IMR-90 (cell line): ENCODE data around the gene ARV1. TPM values are rescaled to one million over a fixed set of nuclear protein-coding genes. Genes with fewer than 3 reads are reported as not detected.

ENCODE experiments used
- ATAC-seq: fragments of 200-7000 bp; cut with Tn5 transposase; 2 replicates; pipeline ENCODE4 v1.9.1; 2020; ENCODE audit warnings: low read depth, mild to moderate bottlenecking, moderate library complexity
- BruUV-seq: library from RNA; stranded (reverse); fragments of 400-500 nt; replicated peaks from 2 replicates; lab custom pipeline; 2021; lab: Mats Ljungman, UMichigan
- CTCF ChIA-PET: fragments of 300-600 bp; formaldehyde crosslinking; extraction: SDS; loops from one replicate; lab custom pipeline; 2021; ENCODE audit warnings: antibody characterized with exemption; lab: Yijun Ruan, JAX
- POLR2A ChIA-PET: fragments of 300-600 bp; sonication (Branson Sonifier 250); formaldehyde crosslinking; loops from one replicate; lab custom pipeline; 2022; ENCODE audit warnings: antibody characterized with exemption; ENCODE audit not compliant: unreplicated experiment; lab: Charles Lee
- DNase-seq: peaks from one replicate; pipeline ENCODE4 v3.0.0; 2013
- H2AFZ ChIP-seq: replicated peaks from 2 replicates; pipeline ENCODE3; 2013; ENCODE audit warnings: low read length, mild to moderate bottlenecking; ENCODE audit not compliant: poor library complexity
- H2AK5ac ChIP-seq: 2 replicates; pipeline ENCODE4 v1.6.1; 2013; ENCODE audit warnings: low read depth, low read length, inconsistent platforms
- H2AK9ac ChIP-seq: replicated peaks from 2 replicates; pipeline ENCODE3; 2013; ENCODE audit warnings: mild to moderate bottlenecking, low read depth, low read length, moderate library complexity; ENCODE audit not compliant: poor library complexity
- H2BK120ac ChIP-seq: 2 replicates; pipeline ENCODE4 v1.6.1; 2013; ENCODE audit warnings: low read depth, low read length, inconsistent platforms
- H2BK15ac ChIP-seq: 3 replicates; pipeline ENCODE4 v1.6.1; 2013; ENCODE audit warnings: low read depth, low read length, inconsistent platforms
- H2BK20ac ChIP-seq: 2 replicates; pipeline ENCODE4 v1.6.1; 2013; ENCODE audit warnings: low read depth, mild to moderate bottlenecking, inconsistent platforms, low read length, moderate library complexity
- H2BK5ac ChIP-seq: 2 replicates; pipeline ENCODE4 v1.6.1; 2013; ENCODE audit warnings: mild to moderate bottlenecking, low read depth, low read length, inconsistent platforms; ENCODE audit not compliant: poor library complexity, severe bottlenecking
- H3K14ac ChIP-seq: replicated peaks from 2 replicates; pipeline ENCODE4 v1.6.1; 2013; ENCODE audit warnings: low read depth, low read length, inconsistent platforms
- H3K18ac ChIP-seq: 2 replicates; pipeline ENCODE4 v1.6.1; 2013; ENCODE audit warnings: low read depth, low read length, control low read depth
- H3K23ac ChIP-seq: 2 replicates; pipeline ENCODE4 v1.6.1; 2013; ENCODE audit warnings: low read depth, low read length, inconsistent platforms
- H3K27ac ChIP-seq: 2 replicates; pipeline ENCODE4 v1.5.1; 2013; ENCODE audit warnings: mild to moderate bottlenecking, control low read depth, low read length; ENCODE audit not compliant: insufficient read depth
- H3K27me3 ChIP-seq: 2 replicates; pipeline ENCODE4 v1.6.1; 2013; ENCODE audit warnings: low read length; ENCODE audit not compliant: control insufficient read depth, insufficient read depth
- H3K36me3 ChIP-seq: 2 replicates; pipeline ENCODE4 v1.6.1; 2013; ENCODE audit warnings: low read length, mixed read lengths; ENCODE audit not compliant: control insufficient read depth, insufficient read depth
- H3K4ac ChIP-seq: 2 replicates; pipeline ENCODE4 v1.6.1; 2013; ENCODE audit warnings: low read depth, low read length, inconsistent platforms
- H3K4me1 ChIP-seq: 2 replicates; pipeline ENCODE4 v1.6.1; 2013; ENCODE audit warnings: low read length, mixed read lengths; ENCODE audit not compliant: control insufficient read depth, insufficient read depth
- H3K4me2 ChIP-seq: 2 replicates; pipeline ENCODE4 v1.6.1; 2013; ENCODE audit warnings: low read depth, mild to moderate bottlenecking, control low read depth, low read length, moderate library complexity
- H3K4me3 ChIP-seq: 2 replicates; pipeline ENCODE4 v1.5.1; 2013; ENCODE audit warnings: low read depth, mild to moderate bottlenecking, control low read depth, low read length, moderate library complexity; ENCODE audit not compliant: insufficient read depth
- H3K56ac ChIP-seq: 2 replicates; pipeline ENCODE4 v1.6.1; 2013; ENCODE audit warnings: low read length, inconsistent platforms; ENCODE audit not compliant: insufficient read depth; ENCODE audit errors: extremely low read depth
- H3K79me1 ChIP-seq, 2 experiments: 2 replicates each; pipeline ENCODE4 v1.6.1; 2013; ENCODE audit warnings: low read length in 2 of 2, inconsistent platforms in 1 of 2, low read depth in 1 of 2
- H3K9ac ChIP-seq: 2 replicates; pipeline ENCODE4 v1.6.1; 2013; ENCODE audit warnings: low read depth, low read length, control low read depth
- H3K9me1 ChIP-seq: 2 replicates; pipeline ENCODE4 v1.6.1; 2013; ENCODE audit warnings: low read length, inconsistent platforms; ENCODE audit not compliant: insufficient read depth
- H3K9me3 ChIP-seq: 2 replicates; pipeline ENCODE4 v1.6.1; 2013; ENCODE audit warnings: low read length; ENCODE audit not compliant: control insufficient read depth, insufficient read depth
- H4K20me1 ChIP-seq: 2 replicates; pipeline ENCODE4 v1.6.1; 2013; ENCODE audit warnings: low read length, inconsistent platforms; ENCODE audit not compliant: insufficient read depth
- H4K5ac ChIP-seq: 2 replicates; pipeline ENCODE4 v1.6.1; 2013; ENCODE audit warnings: mild to moderate bottlenecking, low read depth, low read length, control low read depth
- H4K8ac ChIP-seq, 2 experiments: 2 replicates each; pipeline ENCODE4 v1.6.1; 2013; ENCODE audit warnings: low read depth in 2 of 2, low read length in 2 of 2, control low read depth in 1 of 2, inconsistent platforms in 1 of 2
- H4K91ac ChIP-seq: 2 replicates; pipeline ENCODE4 v1.6.1; 2013; ENCODE audit warnings: low read depth, low read length, inconsistent platforms; ENCODE audit not compliant: insufficient read depth
- BHLHE40 ChIP-seq: fragments of 150-350 bp; IDR thresholded peaks from 2 replicates; pipeline ENCODE4 v1.6.1; 2016; ENCODE audit warnings: mild to moderate bottlenecking, low read depth, low read length
- CEBPB ChIP-seq: IDR thresholded peaks from 2 replicates; pipeline ENCODE4 v1.6.1; 2012; ENCODE audit warnings: low read depth, low read length, improper control_type of control experiment
- CHD1 ChIP-seq: IDR thresholded peaks from 2 replicates; pipeline ENCODE4 v1.6.1; 2012; ENCODE audit warnings: low read depth, low read length, improper control_type of control experiment
- CTCF ChIP-seq: conservative IDR thresholded peaks from 2 replicates; pipeline ENCODE4 v1.5.1; 2012; ENCODE audit warnings: mild to moderate bottlenecking, low read depth, low read length, improper control_type of control experiment
- ELK1 ChIP-seq: fragments of 150-350 bp; IDR thresholded peaks from 2 replicates; pipeline ENCODE4 v1.6.1; 2016; ENCODE audit warnings: low read depth, mild to moderate bottlenecking, low read length, moderate library complexity, borderline replicate concordance
- FOS ChIP-seq: fragments of 150-350 bp; IDR thresholded peaks from 2 replicates; pipeline ENCODE4 v1.6.1; 2016; ENCODE audit warnings: low read depth, low read length
- MAFK ChIP-seq: IDR thresholded peaks from 2 replicates; pipeline ENCODE4 v1.6.1; 2012; ENCODE audit warnings: low read depth, low read length, improper control_type of control experiment
- MAZ ChIP-seq: IDR thresholded peaks from 2 replicates; pipeline ENCODE4 v1.6.1; 2012; ENCODE audit warnings: low read depth, mild to moderate bottlenecking, low read length, improper control_type of control experiment, moderate library complexity, borderline replicate concordance
- MXI1 ChIP-seq: IDR thresholded peaks from 2 replicates; pipeline ENCODE4 v1.6.1; 2012; ENCODE audit warnings: low read depth, mild to moderate bottlenecking, low read length, moderate library complexity, borderline replicate concordance
- POLR2A ChIP-seq: IDR thresholded peaks from 2 replicates; pipeline ENCODE4 v1.6.1; 2012; ENCODE audit warnings: mild to moderate bottlenecking, low read depth, low read length
- RAD21 ChIP-seq: IDR thresholded peaks from 2 replicates; pipeline ENCODE4 v1.6.1; 2012; ENCODE audit warnings: low read length, improper control_type of control experiment
- RFX5 ChIP-seq: IDR thresholded peaks from 2 replicates; pipeline ENCODE4 v1.8.0; 2012; ENCODE audit warnings: low read depth, mild to moderate bottlenecking, low read length, moderate library complexity
- SMC3 ChIP-seq: fragments of 150-350 bp; IDR thresholded peaks from 2 replicates; pipeline ENCODE4 v1.6.1; 2016; ENCODE audit warnings: low read depth, mild to moderate bottlenecking, antibody characterized with exemption, low read length, moderate library complexity
- USF2 ChIP-seq: fragments of 150-350 bp; IDR thresholded peaks from 2 replicates; pipeline ENCODE4 v1.6.1; 2017; ENCODE audit warnings: mild to moderate bottlenecking, antibody characterized with exemption, low read length, low read depth
- WGBS, 2 experiments: methylation state at CpG; one replicate each; pipeline versions ENCODE4 v1.1.5 to v1.1.7; 2013; ENCODE audit warnings: missing lambda C conversion rate in 2 of 2; ENCODE audit not compliant: insufficient read length in 1 of 2; ENCODE audit errors: extremely low coverage in 2 of 2; 5-methylcytosine and 5-hydroxymethylcytosine counted together
- dilution Hi-C: fragments of 300-500 bp; cut with HindIII; formaldehyde crosslinking; loops from one replicate; pipeline ENCODE4 v1.14.3; 2018; ENCODE audit warnings: low sequenced_read_pairs; ENCODE audit not compliant: unreplicated experiment
- in situ Hi-C: fragments of 300-500 bp; cut with MboI; formaldehyde crosslinking; loops from 3 replicates; pipeline ENCODE4 v1.14.3; 2019; ENCODE audit warnings: low sequenced_read_pairs, inconsistent platforms, mixed read lengths
- intact Hi-C: fragments of 100-400 bp; cut with micrococcal nuclease; formaldehyde crosslinking; loops from 2 replicates; pipeline ENCODE4 v1.10.0; 2022
- polyA plus RNA-seq, 3 experiments: library from polyadenylated mRNA; depleted of rRNA; stranded (reverse); fragments of >200 nt; gene quantifications; 2 replicates each; pipeline ENCODE4 v1.2.3, GENCODE V29; 2012; ENCODE audit warnings: low replicate concordance in 1 of 3
- total RNA-seq: library from RNA; depleted of rRNA; stranded (reverse); fragments of >200 nt; gene quantifications from 2 replicates; pipeline ENCODE4 v1.2.3, GENCODE V29; 2012

Gene ARV1
- total and polyA plus RNA-seq, 2 of the 4 experiments (the other 2 are of a cell fraction): 19.0 to 22.9 TPM

- Histone ChIP-seq H3K27me3 (no peaks in the 10 kb centered on the region), H4K91ac (no peak overlapping the region), H3K36me3 (peaks cover 2% of the 10 kb centered on the region; the same call in 1 of the 2 replicates), H3K79me1 (peaks cover 35 to 49% of the 10 kb centered on the region in 2 experiments), H4K5ac (no peak overlapping the region), H4K8ac (peak overlapping the region in 1 of 2 experiments; percentile 88; a peak in 1 of 4 replicates), H3K9ac (no peak overlapping the region), H2BK15ac (no peak overlapping the region), H3K56ac (no peak overlapping the region), H3K4ac (no peak overlapping the region), H3K14ac (no peak overlapping the region), H3K18ac (no peak overlapping the region), H3K4me2 (no peak overlapping the region), H3K4me1 (peaks cover 6% of the 10 kb centered on the region), H4K20me1 (no peaks in the 10 kb centered on the region), H3K27ac (no peak overlapping the region), H2AFZ (no peak overlapping the region), H3K23ac (no peak overlapping the region), H3K4me3 (no peak overlapping the region), H2BK120ac (no peak overlapping the region), H2AK9ac (no peak overlapping the region), H3K9me1 (peaks cover 5% of the 10 kb centered on the region; the same call in 1 of the 2 replicates), H2BK20ac (no peak overlapping the region), H3K9me3 (no peaks in the 10 kb centered on the region), H2BK5ac (no peak overlapping the region), H2AK5ac (no peak overlapping the region)
- dilution Hi-C loops (no loop called here), in situ Hi-C loops (no loop called here), intact Hi-C loops (loop anchor here (2.0 to 5.0 kb wide), 5 partner anchors 43 to 231 kb away; partner anchors contain the start of gene C1orf198)
- ChIA-PET POLR2A (interaction anchor here (0.7 kb wide), 1 partner anchor 57 kb away, joined by 5 read pairs; no protein-coding TSS in a partner anchor), CTCF (no interaction called here)
- TF ChIP-seq RFX5 (no peak), CHD1 (no peak), USF2 (no peak), FOS (no peak), CTCF (no peak), ELK1 (no peak), MAZ (no peak), BHLHE40 (no peak), POLR2A (no peak), MAFK (no peak), CEBPB (no peak), RAD21 (no peak), SMC3 (no peak), MXI1 (no peak)
- WGBS, 2 experiments: no CpG with 5 or more reads among the region's 4 CpGs
- ATAC-seq (no peak), DNase-seq (no peak)
- TSS peak; percentile 31 for BruUV-seq
Measured at GRCh38 chr1:230979952-230980351, 1.1 kb downstream of the ARV1 start.
